PC-9 (cell line): ENCODE measurements around the gene HFE. TPM values are rescaled to one million over a fixed set of nuclear protein-coding genes. Genes with fewer than 3 reads are reported as not detected.

Experiments used
- Bru-seq: library from RNA; stranded (reverse); fragments of 400-500 nt; gene quantifications from one replicate; lab custom pipeline; 2021; lab: Mats Ljungman, UMichigan
- BruChase-seq, 2 experiments: library from RNA; stranded (reverse); fragments of 400-500 nt; gene quantifications; one replicate each; lab custom pipeline; 2021; lab: Mats Ljungman, UMichigan
- BruUV-seq: library from RNA; stranded (reverse); fragments of 400-500 nt; replicated peaks from 2 replicates; lab custom pipeline; 2021; lab: Mats Ljungman, UMichigan
- CTCF ChIA-PET: fragments of 300-600 bp; sonication (Branson Sonifier 250); formaldehyde crosslinking; loops from one replicate; lab custom pipeline; 2022; ENCODE audit warnings: antibody characterized with exemption; lab: Charles Lee
- POLR2A ChIA-PET: fragments of 300-600 bp; sonication (Branson Sonifier 250); formaldehyde crosslinking; loops from one replicate; lab custom pipeline; 2022; ENCODE audit warnings: antibody characterized with exemption; ENCODE audit not compliant: unreplicated experiment; lab: Charles Lee
- DNase-seq, 2 experiments: peaks; one replicate each; pipeline versions ENCODE4 v3.0.0 to v3.0.0-alpha.2; 2015 to 2022; ENCODE audit warnings: mixed read lengths in 1 of 2
- H2AFZ ChIP-seq: fragments of 200-600 bp; sonication (generic); 2 replicates; pipeline ENCODE4 v1.8.1; 2017; ENCODE audit warnings: antibody characterized with exemption
- H3F3A ChIP-seq: fragments of 200-600 bp; sonication (generic); 2 replicates; pipeline ENCODE4 v1.8.1; 2017; ENCODE audit warnings: antibody characterized with exemption, mild to moderate bottlenecking, low read depth; ENCODE audit not compliant: insufficient read depth
- H3K27ac ChIP-seq: fragments of 200-600 bp; sonication (generic); 2 replicates; pipeline ENCODE4 v1.6.1; 2016; ENCODE audit warnings: mixed run types
- H3K27me3 ChIP-seq: fragments of 200-600 bp; sonication (generic); 2 replicates; pipeline ENCODE4 v1.6.1; 2016; ENCODE audit warnings: low read depth, mixed run types; ENCODE audit not compliant: insufficient read depth
- H3K36me3 ChIP-seq: fragments of 200-600 bp; sonication (generic); 2 replicates; pipeline ENCODE4 v1.6.1; 2016; ENCODE audit warnings: low read depth, mixed run types
- H3K4me1 ChIP-seq: fragments of 200-600 bp; sonication (generic); replicated peaks from 2 replicates; pipeline ENCODE4 v1.6.1; 2016; ENCODE audit warnings: mixed run types; ENCODE audit not compliant: insufficient read depth
- H3K4me2 ChIP-seq: fragments of 200-600 bp; sonication (generic); 2 replicates; pipeline ENCODE4 v1.6.1; 2017; ENCODE audit warnings: mixed run types
- H3K4me3 ChIP-seq: fragments of 200-600 bp; sonication (generic); 2 replicates; pipeline ENCODE4 v1.6.1; 2016; ENCODE audit warnings: mixed run types
- H3K79me2 ChIP-seq: fragments of 200-600 bp; sonication (generic); 2 replicates; pipeline ENCODE4 v1.6.1; 2017; ENCODE audit warnings: low read depth, mixed run types
- H3K9me2 ChIP-seq: fragments of 200-600 bp; sonication (generic); 2 replicates; pipeline ENCODE4 v1.8.1; 2017; ENCODE audit warnings: mild to moderate bottlenecking; ENCODE audit not compliant: insufficient read depth
- H3K9me3 ChIP-seq: fragments of 200-600 bp; sonication (generic); 2 replicates; pipeline ENCODE4 v1.8.1; 2016; ENCODE audit warnings: low read depth; ENCODE audit not compliant: insufficient read depth
- H4K20me1 ChIP-seq: fragments of 200-600 bp; sonication (generic); 2 replicates; pipeline ENCODE4 v1.8.1; 2017; ENCODE audit not compliant: insufficient read depth
- CTCF ChIP-seq: fragments of 200-600 bp; sonication (generic); conservative IDR thresholded peaks from 2 replicates; pipeline ENCODE4 v1.6.1; 2017; ENCODE audit warnings: mixed run types, antibody characterized with exemption, mild to moderate bottlenecking, moderate library complexity
- EZH2 ChIP-seq: fragments of 200-600 bp; sonication (generic); IDR thresholded peaks from 2 replicates; pipeline ENCODE4 v1.8.0; 2017; ENCODE audit warnings: antibody characterized with exemption, low read depth
- intact Hi-C: fragments of 100-400 bp; cut with micrococcal nuclease; formaldehyde crosslinking; loops from one replicate; pipeline ENCODE4 v1.10.0; 2022; ENCODE audit not compliant: unreplicated experiment
- long read RNA-seq: library from polyadenylated mRNA; stranded (forward); transcript quantifications from one replicate; pipeline ENCODE4 v2.0.0, GENCODE V29; 2022
- total RNA-seq: library from RNA; stranded (reverse); gene quantifications from 2 replicates; pipeline ENCODE4 v1.2.3, GENCODE V29; 2021

HFE gene
- total RNA-seq (33.3 and 46.0 TPM in 2 replicates), Bru-seq, nascent RNA (percentile 63 among the genes with signal in this experiment), BruChase-seq, experiment 1, labeled RNA remaining after a 2-hour chase (percentile 72 among the genes with signal in this experiment), BruChase-seq, experiment 2, labeled RNA remaining after a 6-hour chase (percentile 79 among the genes with signal in this experiment)
- long read RNA-seq, full-length matches to known transcripts, result 4 of 12 reads
- long read RNA-seq, partial matches to known transcripts, result 3 of 12 reads
- long read RNA-seq, other reads (novel, unspliced or antisense), result 5 of 12 reads

GRCh38 chr6:26087284-26088115 is at the start of gene HFE:
TSS of gene HFE (plus strand) at chr6:26087429. CDS start at chr6:26087441, 12 bp downstream.
- H2AFZ ChIP-seq, result peak within 1 kb of the TSS; percentile 98

GRCh38 chr6:26041946-26042345 is 45.3 kb upstream of the HFE start:
- Histone ChIP-seq H2AFZ (no peak overlapping the region), H3K4me2 (no peak overlapping the region), H3K36me3 (no peaks in the 10 kb centered on the region), H3K9me3 (no peaks in the 10 kb centered on the region), H3F3A (peaks cover 19% of the 10 kb centered on the region; the same call in 1 of the 2 replicates), H3K27ac (no peak overlapping the region), H3K79me2 (no peaks in the 10 kb centered on the region), H4K20me1 (no peaks in the 10 kb centered on the region), H3K4me1 (peaks cover 12% of the 10 kb centered on the region; the same call in 1 of the 2 replicates), H3K4me3 (no peak overlapping the region), H3K27me3 (no peaks in the 10 kb centered on the region), H3K9me2 (no peaks in the 10 kb centered on the region)
- CTCF ChIA-PET, result no interaction called here
- POLR2A ChIA-PET, result no interaction called here
- no peak for DNase-seq
- no TSS peak for BruUV-seq
- intact Hi-C loops, result no loop called here
- TF ChIP-seq EZH2 (no peak), CTCF (no peak)

More at GRCh38 chr6:26087284-26088115, at the start of gene HFE:
- ChIA-PET POLR2A (interaction anchor here (0.5 to 1.7 kb wide), 10 partner anchors 9 to 1058 kb away, joined by 3 to 11 read pairs (median 4); a partner anchor contains a TSS), CTCF (interaction anchor here (0.7 to 0.9 kb wide), 2 partner anchors 9 to 445 kb away, joined by 4 to 5 read pairs; no protein-coding TSS in a partner anchor)
- H3K4me2 ChIP-seq, result peak within 1 kb of the TSS; percentile 84
- H3K4me1 ChIP-seq, result peaks cover 27% of the 10 kb centered on the region
- H3K27me3 ChIP-seq, result no peaks in the 10 kb centered on the region
- peaks cover 9% of the 10 kb centered on the region; the same call in 1 of the 2 replicates for H3F3A ChIP-seq
- TF ChIP-seq EZH2 (no peak), CTCF (no peak)
- BruUV-seq, result TSS peak; percentile 75
- H3K9me2 ChIP-seq, result no peaks in the 10 kb centered on the region
- peak within 1 kb of the TSS; percentile 72 for H3K27ac ChIP-seq
- no peaks in the 10 kb centered on the region for H3K36me3 ChIP-seq
- no peaks in the 10 kb centered on the region for H3K9me3 ChIP-seq
- intact Hi-C loops, result loop anchor here (1.0 kb wide), 2 partner anchors 10 to 20 kb away; no protein-coding TSS in a partner anchor
- peak; percentile 56 for DNase-seq
- peak within 1 kb of the TSS; percentile 78 for H3K4me3 ChIP-seq
- peaks cover 25% of the 10 kb centered on the region for H3K79me2 ChIP-seq
- H4K20me1 ChIP-seq, result no peaks in the 10 kb centered on the region
